GM12878 (cell line): ENCODE results near the gene ERG. TPM values are rescaled to one million over a fixed set of nuclear protein-coding genes. Genes with fewer than 3 reads are reported as not detected.

Source experiments
- ATAC-seq: fragments of 200-7000 bp; cut with Tn5 transposase; 3 replicates; pipeline ENCODE4 v1.9.1; 2020; ENCODE audit warnings: mild to moderate bottlenecking, moderate library complexity
- BruUV-seq: library from RNA; stranded (reverse); fragments of 400-500 nt; replicated peaks from 2 replicates; lab custom pipeline; 2021; lab: Mats Ljungman, UMichigan
- CTCF ChIA-PET: fragments of 300-600 bp; sonication (Branson Sonifier 250); formaldehyde crosslinking; extraction: SDS; loops from one replicate; lab custom pipeline; 2021; ENCODE audit warnings: inconsistent platforms; lab: Yijun Ruan, JAX
- POLR2A ChIA-PET: fragments of 350-600 bp; formaldehyde crosslinking; extraction: SDS; loops from one replicate; lab custom pipeline; 2021; ENCODE audit warnings: inconsistent platforms; lab: Charles Lee
- RAD21 ChIA-PET: fragments of 300-600 bp; sonication (Branson Sonifier 250); formaldehyde crosslinking; loops from one replicate; lab custom pipeline; 2023; ENCODE audit warnings: antibody characterized with exemption; ENCODE audit not compliant: unreplicated experiment; lab: Charles Lee
- SMC1A ChIA-PET: fragments of 300-600 bp; sonication (Branson Sonifier 250); formaldehyde crosslinking; loops from one replicate; lab custom pipeline; 2023; ENCODE audit not compliant: unreplicated experiment, uncharacterized antibody; lab: Charles Lee
- DNase-seq: peaks from one replicate; pipeline ENCODE4 v3.0.0-alpha.2; 2011; ENCODE audit warnings: low read depth, low spot score
- FAIRE-seq: peaks from 3 replicates; lab custom pipeline; 2011; peaks lifted over from hg19 to GRCh38; lab: Jason Lieb, UNC
- H2AFZ ChIP-seq: 2 replicates; pipeline ENCODE4 v1.6.0; 2011; ENCODE audit warnings: low read depth, low read length, control low read depth; ENCODE audit not compliant: control insufficient read depth
- H3K27ac ChIP-seq: 2 replicates; pipeline ENCODE4 v1.5.1; 2011; ENCODE audit warnings: control low read depth; ENCODE audit not compliant: control insufficient read depth, insufficient read depth
- H3K27me3 ChIP-seq, 2 experiments: replicated peaks in 1 of 2; 2 replicates each; pipeline versions ENCODE4 v1.6.0 to v1.6.1; 2011; ENCODE audit warnings: low read length in 1 of 2; ENCODE audit not compliant: control insufficient read depth in 2 of 2, insufficient read depth in 2 of 2
- H3K36me3 ChIP-seq, 2 experiments: 2 replicates each; pipeline ENCODE4 v1.5.1; 2011; ENCODE audit warnings: low read length in 1 of 2; ENCODE audit not compliant: control insufficient read depth in 2 of 2, insufficient read depth in 2 of 2
- H3K4me1 ChIP-seq: 2 replicates; pipeline ENCODE4 v1.6.1; 2011; ENCODE audit warnings: mild to moderate bottlenecking, low read length, moderate library complexity, mixed read lengths; ENCODE audit not compliant: control insufficient read depth, insufficient read depth
- H3K4me2 ChIP-seq: 2 replicates; pipeline ENCODE4 v1.6.0; 2011; ENCODE audit warnings: control low read depth; ENCODE audit not compliant: control insufficient read depth, insufficient read depth
- H3K4me3 ChIP-seq: fragments of 200-600 bp; sonication (generic); 2 replicates; pipeline ENCODE4 v1.5.1; 2016
- H3K79me2 ChIP-seq: 2 replicates; pipeline ENCODE4 v1.6.0; 2011; ENCODE audit warnings: low read length; ENCODE audit not compliant: control insufficient read depth, insufficient read depth
- H3K9ac ChIP-seq: 2 replicates; pipeline ENCODE4 v1.8.0; 2011; ENCODE audit warnings: low read length, control low read depth, mixed read lengths; ENCODE audit not compliant: control insufficient read depth, insufficient read depth
- H3K9me3 ChIP-seq: replicated peaks from 3 replicates; pipeline ENCODE4 v1.5.1; 2011; ENCODE audit warnings: mild to moderate bottlenecking, low read length; ENCODE audit not compliant: control insufficient read depth, insufficient read depth
- H4K20me1 ChIP-seq: 2 replicates; pipeline ENCODE4 v1.6.0; 2011; ENCODE audit not compliant: control insufficient read depth, insufficient read depth
- EZH2 ChIP-seq: IDR thresholded peaks from 2 replicates; pipeline ENCODE4 v1.6.1; 2012; ENCODE audit warnings: low read depth, mild to moderate bottlenecking, control low read depth, inconsistent platforms, low read length, borderline replicate concordance; ENCODE audit not compliant: control insufficient read depth
- IKZF1 ChIP-seq: fragments of 450-650 bp; conservative IDR thresholded peaks from 2 replicates; pipeline ENCODE4 v1.6.1; 2017; ENCODE audit warnings: antibody characterized with exemption, mild to moderate bottlenecking
- MYC ChIP-seq: IDR thresholded peaks from 2 replicates; pipeline ENCODE4 v1.6.1; 2011; ENCODE audit warnings: mild to moderate bottlenecking, low read length, moderate library complexity, inconsistent platforms; ENCODE audit not compliant: insufficient read depth, insufficient replicate concordance, insufficient read length, severe bottlenecking
- WGBS: methylation state at CpG from one replicate; pipeline ENCODE4 v1.1.6; 2016; ENCODE audit warnings: low lambda C conversion rate; ENCODE audit not compliant: insufficient replicate concordance, insufficient coverage; ENCODE audit errors: missing lambda C conversion rate; 5-methylcytosine and 5-hydroxymethylcytosine counted together
- in situ Hi-C: fragments of 300-500 bp; cut with MboI; formaldehyde crosslinking; loops from 9 replicates; pipeline ENCODE4 v1.14.3; 2018; ENCODE audit warnings: mixed read lengths
- intact Hi-C: fragments of 100-400 bp; cut with micrococcal nuclease; formaldehyde crosslinking; loops from one replicate; pipeline ENCODE4 v1.14.2; 2022; ENCODE audit not compliant: unreplicated experiment
- polyA plus RNA-seq, 11 experiments: library from polyadenylated mRNA; depleted of rRNA in 4 of 11; unstranded in 6 of 11; stranded (reverse) in 5 of 11; fragments of >200 nt; fragmentation: Nextera tagmentation in 4 of 11; fragmentation: Illumina TruSeq in 1 of 11; extraction: Ambion mirVana in 4 of 11; extraction: Trizol in 1 of 11; gene quantifications; 1 replicate in 1 of 11; 2 replicates in 10 of 11; pipeline versions ENCODE4 v1.2.1 to v1.2.3, GENCODE V29; 2011 to 2016; ENCODE audit warnings: inconsistent platforms in 2 of 11, missing spikeins in 2 of 11, low read depth in 1 of 11
- total RNA-seq, 4 experiments: library from RNA; depleted of rRNA in 3 of 4; stranded (reverse); fragments of >200 nt in 3 of 4; fragmentation: Illumina TruSeq in 1 of 4; extraction: Trizol in 1 of 4; gene quantifications; 2 replicates each; pipeline versions ENCODE4 v1.2.1 to v1.2.3, GENCODE V29; 2013 to 2021
- TF ChIP-seq, protein P1 (sequence below): fragments of 450-650 bp; IDR thresholded peaks from 2 replicates; pipeline ENCODE4 v1.6.1; 2016; ENCODE audit warnings: mild to moderate bottlenecking

Gene ERG
- total and polyA plus RNA-seq, 10 of the 15 experiments (the other 5 are each of a cell fraction or from before 2014, with no cell fraction given): not detected

DNA sequence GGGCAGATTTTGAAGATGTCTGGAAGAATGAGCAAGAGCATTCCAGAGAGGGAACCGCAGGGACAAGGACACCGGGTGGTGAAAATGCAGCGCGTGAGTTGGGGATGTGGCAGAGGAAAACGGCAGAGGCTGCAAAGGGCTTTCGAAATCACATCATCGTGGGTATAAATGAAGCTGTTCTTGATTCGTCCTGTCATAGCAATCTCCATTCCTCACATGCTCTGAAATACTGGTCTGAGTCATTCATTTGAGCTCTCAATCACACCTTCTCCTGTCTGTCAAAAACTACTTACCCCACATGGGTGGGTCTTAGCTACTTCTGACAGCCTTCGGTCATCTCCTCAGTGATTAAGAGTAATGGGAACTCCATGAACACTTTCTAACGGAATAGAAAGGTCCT lies 81.5 kb downstream of the ERG start:
- FAIRE-seq: no peak
- intact Hi-C loops: no loop called here
- POLR2A ChIA-PET: no interaction called here

DNA sequence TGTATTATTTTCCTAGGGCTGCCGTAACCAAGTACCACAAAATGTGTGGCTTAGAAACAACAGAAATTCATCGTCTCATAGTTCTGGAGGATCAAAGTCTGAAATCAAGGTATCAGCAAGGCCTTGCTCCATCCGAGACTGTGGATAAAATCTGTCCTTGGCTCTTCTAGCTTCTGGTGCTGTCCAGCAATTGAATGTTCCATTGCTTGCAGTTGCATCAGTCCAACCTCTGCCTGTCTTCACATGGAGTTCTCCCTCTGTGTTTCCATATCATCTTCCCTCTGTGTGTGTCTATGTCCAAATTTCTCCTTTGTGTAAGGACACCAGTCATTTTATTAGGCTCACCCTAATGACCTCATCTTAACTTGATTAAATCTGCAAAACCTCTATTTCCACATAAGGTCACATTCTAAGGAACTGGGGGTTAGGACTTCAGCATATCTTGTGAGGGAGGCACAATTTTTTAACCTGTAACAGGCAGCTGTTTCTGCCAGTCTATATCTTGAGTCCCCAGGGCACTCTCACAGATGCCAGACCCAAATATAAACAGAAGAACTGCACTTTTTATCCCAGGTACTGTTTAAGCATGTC lies 84.2 kb downstream of the ERG start:
- FAIRE-seq: no peak
- RAD21 ChIA-PET: no interaction called here
- no peak for TF ChIP-seq EZH2
- TF ChIP-seq IKZF1: no peak
- TF ChIP-seq, all 136 proteins: peak for 0
- WGBS: 0% methylated on average over 3 of the region's 3 CpGs
- Histone ChIP-seq H3K4me2 (no peak overlapping the region), H3K27me3 (no peaks in the 10 kb centered on the region), H3K27ac (no peak overlapping the region), H3K9ac (no peak overlapping the region), H3K36me3 (no peaks in the 10 kb centered on the region), H2AFZ (no peak overlapping the region), H3K9me3 (no peaks in the 10 kb centered on the region), H4K20me1 (no peaks in the 10 kb centered on the region), H3K4me1 (no peaks in the 10 kb centered on the region), H3K79me2 (no peaks in the 10 kb centered on the region), H3K4me3 (no peak overlapping the region)
- CTCF ChIA-PET: no interaction called here
- POLR2A ChIA-PET: no interaction called here
- in situ Hi-C loops: no loop called here
- ATAC-seq (no peak), DNase-seq (no peak)
- intact Hi-C loops: no loop called here
- SMC1A ChIA-PET: no interaction called here
- BruUV-seq: no TSS peak

More for the DNA sequence above, 81.5 kb downstream of the ERG start:
- no peak for ATAC-seq
- no peaks in the 10 kb centered on the region for H3K9me3 ChIP-seq
- ChIA-PET CTCF (no interaction called here), SMC1A (no interaction called here), RAD21 (no interaction called here)
- 24% methylated on average over 10 of the region's 10 CpGs for whole genome bisulfite sequencing
- no peak overlapping the region for H3K4me2 ChIP-seq
- no peak overlapping the region for H3K27ac ChIP-seq
- DNase-seq: no peak
- no peaks in the 10 kb centered on the region for H3K36me3 ChIP-seq
- in situ Hi-C loops: no loop called here
- BruUV-seq: no TSS peak
- no peak overlapping the region for H2AFZ ChIP-seq
- H4K20me1 ChIP-seq: no peaks in the 10 kb centered on the region
- H3K27me3 ChIP-seq: no peaks in the 10 kb centered on the region
- H3K4me3 ChIP-seq: no peak overlapping the region
- TF ChIP-seq, protein P1, sequence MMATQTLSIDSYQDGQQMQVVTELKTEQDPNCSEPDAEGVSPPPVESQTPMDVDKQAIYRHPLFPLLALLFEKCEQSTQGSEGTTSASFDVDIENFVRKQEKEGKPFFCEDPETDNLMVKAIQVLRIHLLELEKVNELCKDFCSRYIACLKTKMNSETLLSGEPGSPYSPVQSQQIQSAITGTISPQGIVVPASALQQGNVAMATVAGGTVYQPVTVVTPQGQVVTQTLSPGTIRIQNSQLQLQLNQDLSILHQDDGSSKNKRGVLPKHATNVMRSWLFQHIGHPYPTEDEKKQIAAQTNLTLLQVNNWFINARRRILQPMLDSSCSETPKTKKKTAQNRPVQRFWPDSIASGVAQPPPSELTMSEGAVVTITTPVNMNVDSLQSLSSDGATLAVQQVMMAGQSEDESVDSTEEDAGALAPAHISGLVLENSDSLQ: peak; percentile 51
- no peak for TF ChIP-seq MYC
- no peak overlapping the region for H3K9ac ChIP-seq
- H3K4me1 ChIP-seq: no peaks in the 10 kb centered on the region
- no peaks in the 10 kb centered on the region for H3K79me2 ChIP-seq
